Astrocyte (in vitro differentiated cells and primary cell): Measurements from ENCODE around the gene REXO1. TPM values are rescaled to one million over a fixed set of nuclear protein-coding genes. Genes with fewer than 3 reads are reported as not detected.

Experiments
- DNase-seq: peaks from one replicate; pipeline ENCODE4 v3.0.0-alpha.2; 2010; ENCODE audit warnings: low read depth
- FAIRE-seq: peaks from 2 replicates; lab custom pipeline; 2011; peaks lifted over from hg19 to GRCh38; lab: Jason Lieb, UNC
- H2AFZ ChIP-seq: 2 replicates; pipeline ENCODE4 v1.6.0; 2012; ENCODE audit warnings: low read depth, low read length, inconsistent platforms
- H3K27ac ChIP-seq: 2 replicates; pipeline ENCODE4 v1.5.1; 2011; ENCODE audit warnings: low read depth, low read length, inconsistent platforms
- H3K27me3 ChIP-seq: 2 replicates; pipeline ENCODE4 v1.6.0; 2011; ENCODE audit warnings: low read length, inconsistent platforms; ENCODE audit not compliant: insufficient read depth
- H3K36me3 ChIP-seq: 2 replicates; pipeline ENCODE4 v1.5.1; 2011; ENCODE audit warnings: low read length, inconsistent platforms; ENCODE audit not compliant: insufficient read depth
- H3K4me1 ChIP-seq: 2 replicates; pipeline ENCODE4 v1.5.1; 2011; ENCODE audit warnings: low read length, inconsistent platforms; ENCODE audit not compliant: insufficient read depth
- H3K4me2 ChIP-seq: 2 replicates; pipeline ENCODE4 v1.6.0; 2012; ENCODE audit warnings: low read length, inconsistent platforms
- H3K4me3 ChIP-seq: 2 replicates; pipeline ENCODE4 v1.5.1; 2011; ENCODE audit warnings: low read depth, mild to moderate bottlenecking, low read length, inconsistent platforms; ENCODE audit not compliant: insufficient read depth
- H3K79me2 ChIP-seq: 2 replicates; pipeline ENCODE4 v1.6.0; 2012; ENCODE audit warnings: mild to moderate bottlenecking, low read length, inconsistent platforms; ENCODE audit not compliant: insufficient read depth
- H3K9ac ChIP-seq: 2 replicates; pipeline ENCODE4 v1.6.0; 2012; ENCODE audit warnings: mild to moderate bottlenecking, low read length, inconsistent platforms
- H3K9me3 ChIP-seq: 2 replicates; pipeline ENCODE4 v1.5.1; 2012; ENCODE audit warnings: low read depth, mild to moderate bottlenecking, low read length, inconsistent platforms; ENCODE audit not compliant: insufficient read depth
- H4K20me1 ChIP-seq: 2 replicates; pipeline ENCODE4 v1.6.0; 2012; ENCODE audit warnings: low read length, inconsistent platforms; ENCODE audit not compliant: insufficient read depth
- H3K27ac Mint-ChIP-seq: one replicate; pipeline ENCODE4 v1.8.0; 2021; ENCODE audit warnings: mild to moderate bottlenecking, mixed read lengths; ENCODE audit not compliant: unreplicated experiment
- H3K27me3 Mint-ChIP-seq: one replicate; pipeline ENCODE4 v1.8.0; 2021; ENCODE audit warnings: low read depth, mixed read lengths; ENCODE audit not compliant: unreplicated experiment
- H3K36me3 Mint-ChIP-seq: one replicate; pipeline ENCODE4 v1.8.0; 2021; ENCODE audit warnings: low read depth, mixed read lengths; ENCODE audit not compliant: unreplicated experiment
- H3K4me1 Mint-ChIP-seq: one replicate; pipeline ENCODE4 v1.8.0; 2021; ENCODE audit warnings: low read depth, mixed read lengths; ENCODE audit not compliant: unreplicated experiment
- H3K4me3 Mint-ChIP-seq: one replicate; pipeline ENCODE4 v1.8.0; 2021; ENCODE audit warnings: mild to moderate bottlenecking, moderate library complexity, mixed read lengths; ENCODE audit not compliant: unreplicated experiment
- H3K9me3 Mint-ChIP-seq: one replicate; pipeline ENCODE4 v1.8.0; 2021; ENCODE audit warnings: mild to moderate bottlenecking, mixed read lengths; ENCODE audit not compliant: unreplicated experiment
- EZH2 ChIP-seq: IDR thresholded peaks from 2 replicates; pipeline ENCODE4 v1.6.1; 2012; ENCODE audit warnings: mild to moderate bottlenecking, low read length, inconsistent platforms; ENCODE audit not compliant: insufficient read depth
- total RNA-seq: library from RNA; stranded (reverse); gene quantifications from 2 replicates; pipeline ENCODE4 v1.2.1, GENCODE V29; 2021
- TF ChIP-seq, protein P1 (sequence below): IDR thresholded peaks from 2 replicates; pipeline ENCODE4 v1.5.1; 2011; ENCODE audit warnings: low read depth, mild to moderate bottlenecking, inconsistent platforms, low read length, moderate library complexity; ENCODE audit not compliant: insufficient read depth

Gene REXO1
- total RNA-seq, 1 donor from 2014 or later, result 35.5 TPM

GRCh38 chr19:1883784-1884183 is 35.5 kb upstream of the REXO1 start:
- Mint-ChIP-seq H3K36me3 (peaks cover 2% of the 10 kb centered on the region), H3K4me3 (peak overlapping the region; percentile 100), H3K9me3 (no peaks in the 10 kb centered on the region), H3K27me3 (no peaks in the 10 kb centered on the region), H3K4me1 (peaks cover 22% of the 10 kb centered on the region), H3K27ac (peak overlapping the region; percentile 95)
- no peak overlapping the region for H3K27ac ChIP-seq
- H2AFZ ChIP-seq, result no peak overlapping the region
- H3K9me3 ChIP-seq, result no peaks in the 10 kb centered on the region
- peak overlapping the region; percentile 86 for H3K4me3 ChIP-seq
- H3K4me2 ChIP-seq, result peak overlapping the region; percentile 99
- DNase-seq, result no peak
- peaks cover 46% of the 10 kb centered on the region for H4K20me1 ChIP-seq
- TF ChIP-seq, protein P1, sequence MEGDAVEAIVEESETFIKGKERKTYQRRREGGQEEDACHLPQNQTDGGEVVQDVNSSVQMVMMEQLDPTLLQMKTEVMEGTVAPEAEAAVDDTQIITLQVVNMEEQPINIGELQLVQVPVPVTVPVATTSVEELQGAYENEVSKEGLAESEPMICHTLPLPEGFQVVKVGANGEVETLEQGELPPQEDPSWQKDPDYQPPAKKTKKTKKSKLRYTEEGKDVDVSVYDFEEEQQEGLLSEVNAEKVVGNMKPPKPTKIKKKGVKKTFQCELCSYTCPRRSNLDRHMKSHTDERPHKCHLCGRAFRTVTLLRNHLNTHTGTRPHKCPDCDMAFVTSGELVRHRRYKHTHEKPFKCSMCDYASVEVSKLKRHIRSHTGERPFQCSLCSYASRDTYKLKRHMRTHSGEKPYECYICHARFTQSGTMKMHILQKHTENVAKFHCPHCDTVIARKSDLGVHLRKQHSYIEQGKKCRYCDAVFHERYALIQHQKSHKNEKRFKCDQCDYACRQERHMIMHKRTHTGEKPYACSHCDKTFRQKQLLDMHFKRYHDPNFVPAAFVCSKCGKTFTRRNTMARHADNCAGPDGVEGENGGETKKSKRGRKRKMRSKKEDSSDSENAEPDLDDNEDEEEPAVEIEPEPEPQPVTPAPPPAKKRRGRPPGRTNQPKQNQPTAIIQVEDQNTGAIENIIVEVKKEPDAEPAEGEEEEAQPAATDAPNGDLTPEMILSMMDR, result no peak
- no peak for TF ChIP-seq EZH2
- FAIRE-seq, result no peak
- peaks cover 26% of the 10 kb centered on the region for H3K4me1 ChIP-seq
- H3K9ac ChIP-seq, result peak overlapping the region; percentile 90
- peaks cover 48% of the 10 kb centered on the region for H3K79me2 ChIP-seq
- H3K36me3 ChIP-seq, result peaks cover 4% of the 10 kb centered on the region
- H3K27me3 ChIP-seq, result no peaks in the 10 kb centered on the region

- no peaks in the 10 kb centered on the region for H3K9me3 Mint-ChIP-seq
- TF ChIP-seq, protein P1, result no peak
- no peak for TF ChIP-seq EZH2
- peaks cover 22% of the 10 kb centered on the region for H3K4me1 Mint-ChIP-seq
- H3K9ac ChIP-seq, result peak overlapping the region; percentile 90
- DNase-seq (no peak), FAIRE-seq (no peak)
- H3K27me3 Mint-ChIP-seq, result no peaks in the 10 kb centered on the region
- peak overlapping the region; percentile 86 for H3K4me3 ChIP-seq
- H3K27ac Mint-ChIP-seq, result peak overlapping the region; percentile 22
- peak overlapping the region; percentile 100 for H3K4me3 Mint-ChIP-seq
- no peak overlapping the region for H3K27ac ChIP-seq
- H2AFZ ChIP-seq, result no peak overlapping the region
- H3K79me2 ChIP-seq, result peaks cover 48% of the 10 kb centered on the region
- H3K4me2 ChIP-seq, result peak overlapping the region; percentile 99
- H3K36me3 Mint-ChIP-seq, result peaks cover 2% of the 10 kb centered on the region
- H3K27me3 ChIP-seq, result no peaks in the 10 kb centered on the region
- peaks cover 46% of the 10 kb centered on the region for H4K20me1 ChIP-seq
- H3K36me3 ChIP-seq, result peaks cover 4% of the 10 kb centered on the region
- H3K9me3 ChIP-seq, result no peaks in the 10 kb centered on the region
- H3K4me1 ChIP-seq, result peaks cover 26% of the 10 kb centered on the region
Observed at GRCh38 chr19:1882786-1883692, 34.8 kb upstream of the REXO1 start.
